ENCODE measurements around the gene GPC3. TPM values are rescaled to one million over a fixed set of nuclear protein-coding genes. Genes with fewer than 3 reads are reported as not detected.

GPC3 gene
- total RNA-seq, 1 experiment from 2014 or later, result 32.4 TPM

GRCh38 chrX:133646719-133647116 lies 338.7 kb downstream of the GPC3 start:
- H3K9me3 Mint-ChIP-seq, result no peaks in the 10 kb centered on the region
- POLR2A ChIA-PET, result no interaction called here
- CTCF ChIA-PET, result no interaction called here
- H3K36me3 Mint-ChIP-seq, result no peaks in the 10 kb centered on the region
- ATAC-seq (no peak), DNase-seq (ENCODE audit: low spot score) (no peak)
- peaks cover 56% of the 10 kb centered on the region for H3K4me1 Mint-ChIP-seq
- no peak overlapping the region for H3K27ac Mint-ChIP-seq
- TF ChIP-seq JAZF1 (CRISPR knock-in tag; IDR thresholded peaks at IDR 0.05) (no peak), ZBTB21 (CRISPR knock-in tag; IDR thresholded peaks at IDR 0.05; ENCODE audit: borderline replicate concordance) (no peak), SP1 (CRISPR knock-in tag; conservative IDR thresholded peaks at IDR 0.05) (no peak), CREB1 (CRISPR knock-in tag; IDR thresholded peaks at IDR 0.05) (no peak), SOX15 (CRISPR knock-in tag; IDR thresholded peaks at IDR 0.05) (no peak), ZNF138 (CRISPR knock-in tag; conservative IDR thresholded peaks at IDR 0.05) (no peak), USF1 (CRISPR knock-in tag; IDR thresholded peaks at IDR 0.05) (no peak)
- TF ChIP-seq, protein P1, sequence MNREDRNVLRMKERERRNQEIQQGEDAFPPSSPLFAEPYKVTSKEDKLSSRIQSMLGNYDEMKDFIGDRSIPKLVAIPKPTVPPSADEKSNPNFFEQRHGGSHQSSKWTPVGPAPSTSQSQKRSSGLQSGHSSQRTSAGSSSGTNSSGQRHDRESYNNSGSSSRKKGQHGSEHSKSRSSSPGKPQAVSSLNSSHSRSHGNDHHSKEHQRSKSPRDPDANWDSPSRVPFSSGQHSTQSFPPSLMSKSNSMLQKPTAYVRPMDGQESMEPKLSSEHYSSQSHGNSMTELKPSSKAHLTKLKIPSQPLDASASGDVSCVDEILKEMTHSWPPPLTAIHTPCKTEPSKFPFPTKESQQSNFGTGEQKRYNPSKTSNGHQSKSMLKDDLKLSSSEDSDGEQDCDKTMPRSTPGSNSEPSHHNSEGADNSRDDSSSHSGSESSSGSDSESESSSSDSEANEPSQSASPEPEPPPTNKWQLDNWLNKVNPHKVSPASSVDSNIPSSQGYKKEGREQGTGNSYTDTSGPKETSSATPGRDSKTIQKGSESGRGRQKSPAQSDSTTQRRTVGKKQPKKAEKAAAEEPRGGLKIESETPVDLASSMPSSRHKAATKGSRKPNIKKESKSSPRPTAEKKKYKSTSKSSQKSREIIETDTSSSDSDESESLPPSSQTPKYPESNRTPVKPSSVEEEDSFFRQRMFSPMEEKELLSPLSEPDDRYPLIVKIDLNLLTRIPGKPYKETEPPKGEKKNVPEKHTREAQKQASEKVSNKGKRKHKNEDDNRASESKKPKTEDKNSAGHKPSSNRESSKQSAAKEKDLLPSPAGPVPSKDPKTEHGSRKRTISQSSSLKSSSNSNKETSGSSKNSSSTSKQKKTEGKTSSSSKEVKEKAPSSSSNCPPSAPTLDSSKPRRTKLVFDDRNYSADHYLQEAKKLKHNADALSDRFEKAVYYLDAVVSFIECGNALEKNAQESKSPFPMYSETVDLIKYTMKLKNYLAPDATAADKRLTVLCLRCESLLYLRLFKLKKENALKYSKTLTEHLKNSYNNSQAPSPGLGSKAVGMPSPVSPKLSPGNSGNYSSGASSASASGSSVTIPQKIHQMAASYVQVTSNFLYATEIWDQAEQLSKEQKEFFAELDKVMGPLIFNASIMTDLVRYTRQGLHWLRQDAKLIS (CRISPR knock-in tag; IDR thresholded peaks at IDR 0.05; ENCODE audit: borderline replicate concordance), result no peak
- no peak overlapping the region for H3K4me3 Mint-ChIP-seq
- H3K27me3 Mint-ChIP-seq (ENCODE audit: low read depth), result no peaks in the 10 kb centered on the region

- POLR2A ChIA-PET, result no interaction called here
- DNase-seq (ENCODE audit: low spot score) (no peak), ATAC-seq (no peak)
- Mint-ChIP-seq H3K9me3 (no peaks in the 10 kb centered on the region), H3K27me3 (ENCODE audit: low read depth) (no peaks in the 10 kb centered on the region), H3K36me3 (no peaks in the 10 kb centered on the region), H3K27ac (no peak overlapping the region; the same call in 1 of the 2 replicates), H3K4me1 (peaks cover 58% of the 10 kb centered on the region), H3K4me3 (no peak overlapping the region)
- CTCF ChIA-PET, result no interaction called here
- no peak for TF ChIP-seq GABPB1 (CRISPR knock-in tag; IDR thresholded peaks at IDR 0.05)
These were observed 339.2 kb downstream of the GPC3 start for GRCh38 chrX:133645977-133646718.

DNA sequence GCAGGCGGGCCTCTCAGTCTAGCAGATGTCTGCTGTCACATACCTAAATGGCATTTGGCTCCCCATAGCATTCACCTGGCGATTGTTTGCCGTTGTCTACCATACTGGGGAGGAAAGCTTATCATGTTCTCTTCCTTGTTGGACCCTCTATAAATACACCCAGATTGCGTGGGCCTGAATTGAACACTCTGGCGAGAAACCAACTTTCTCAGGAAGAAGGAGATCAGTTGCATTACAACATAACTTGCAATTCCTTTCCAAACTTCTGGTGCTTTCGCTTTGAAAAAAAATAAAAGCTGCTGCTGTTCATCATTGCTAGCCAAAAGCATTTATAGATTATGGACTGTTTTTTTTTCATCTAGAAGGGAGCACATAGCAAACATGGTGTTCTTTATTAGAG lies 340.1 kb downstream of the GPC3 start:
- H3K27ac Mint-ChIP-seq, result peak overlapping the region; percentile 41; the same call in 1 of the 2 replicates
- H3K4me1 Mint-ChIP-seq, result peaks cover 64% of the 10 kb centered on the region
- H3K27me3 Mint-ChIP-seq (ENCODE audit: low read depth), result no peaks in the 10 kb centered on the region
- no peaks in the 10 kb centered on the region for H3K9me3 Mint-ChIP-seq
- DNase-seq (ENCODE audit: low spot score), result no peak
- TF ChIP-seq RELA (CRISPR knock-in tag; IDR thresholded peaks at IDR 0.05; ENCODE audit: borderline replicate concordance) (no peak), USF1 (CRISPR knock-in tag; IDR thresholded peaks at IDR 0.05) (no peak)
- TF ChIP-seq, protein P2, sequence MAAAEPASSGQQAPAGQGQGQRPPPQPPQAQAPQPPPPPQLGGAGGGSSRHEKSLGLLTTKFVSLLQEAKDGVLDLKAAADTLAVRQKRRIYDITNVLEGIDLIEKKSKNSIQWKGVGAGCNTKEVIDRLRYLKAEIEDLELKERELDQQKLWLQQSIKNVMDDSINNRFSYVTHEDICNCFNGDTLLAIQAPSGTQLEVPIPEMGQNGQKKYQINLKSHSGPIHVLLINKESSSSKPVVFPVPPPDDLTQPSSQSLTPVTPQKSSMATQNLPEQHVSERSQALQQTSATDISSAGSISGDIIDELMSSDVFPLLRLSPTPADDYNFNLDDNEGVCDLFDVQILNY (CRISPR knock-in tag; IDR thresholded peaks at IDR 0.05), result no peak
- H3K4me3 Mint-ChIP-seq, result no peak overlapping the region
- ATAC-seq, result no peak
- POLR2A ChIA-PET, result no interaction called here
- CTCF ChIA-PET, result no interaction called here
- H3K36me3 Mint-ChIP-seq, result no peaks in the 10 kb centered on the region
